ENCODE data around the gene PDZRN3. TPM values are rescaled to one million over a fixed set of nuclear protein-coding genes. Genes with fewer than 3 reads are reported as not detected.

Gene PDZRN3
- total RNA-seq, 1 experiment from 2014 or later, result not detected

DNA sequence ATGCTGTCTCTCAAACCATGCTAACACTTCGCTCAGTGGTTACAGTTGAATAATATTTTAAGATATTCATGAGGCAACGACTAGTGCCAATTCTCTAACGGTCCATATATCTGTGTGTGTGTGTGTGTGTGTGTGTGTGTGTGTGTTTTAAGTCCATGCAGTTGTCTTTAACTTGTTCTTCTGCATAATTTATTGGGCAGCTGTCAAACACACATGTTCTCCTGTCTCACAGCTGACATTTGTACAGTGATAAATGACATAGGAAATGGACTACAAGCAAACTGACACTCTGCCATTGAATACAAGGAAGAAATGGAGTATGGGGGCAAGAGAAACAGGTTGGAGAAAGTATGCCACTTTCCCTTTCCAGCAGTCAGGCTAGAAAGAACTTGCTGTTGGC is 172.0 kb downstream of the PDZRN3 start:
- CTCF ChIA-PET, result no interaction called here
- DNase-seq, result no peak
- no peak overlapping the region for H3K27ac Mint-ChIP-seq (ENCODE audit: unreplicated experiment)
- TF ChIP-seq, protein P1, sequence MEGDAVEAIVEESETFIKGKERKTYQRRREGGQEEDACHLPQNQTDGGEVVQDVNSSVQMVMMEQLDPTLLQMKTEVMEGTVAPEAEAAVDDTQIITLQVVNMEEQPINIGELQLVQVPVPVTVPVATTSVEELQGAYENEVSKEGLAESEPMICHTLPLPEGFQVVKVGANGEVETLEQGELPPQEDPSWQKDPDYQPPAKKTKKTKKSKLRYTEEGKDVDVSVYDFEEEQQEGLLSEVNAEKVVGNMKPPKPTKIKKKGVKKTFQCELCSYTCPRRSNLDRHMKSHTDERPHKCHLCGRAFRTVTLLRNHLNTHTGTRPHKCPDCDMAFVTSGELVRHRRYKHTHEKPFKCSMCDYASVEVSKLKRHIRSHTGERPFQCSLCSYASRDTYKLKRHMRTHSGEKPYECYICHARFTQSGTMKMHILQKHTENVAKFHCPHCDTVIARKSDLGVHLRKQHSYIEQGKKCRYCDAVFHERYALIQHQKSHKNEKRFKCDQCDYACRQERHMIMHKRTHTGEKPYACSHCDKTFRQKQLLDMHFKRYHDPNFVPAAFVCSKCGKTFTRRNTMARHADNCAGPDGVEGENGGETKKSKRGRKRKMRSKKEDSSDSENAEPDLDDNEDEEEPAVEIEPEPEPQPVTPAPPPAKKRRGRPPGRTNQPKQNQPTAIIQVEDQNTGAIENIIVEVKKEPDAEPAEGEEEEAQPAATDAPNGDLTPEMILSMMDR (IDR thresholded peaks at IDR 0.05; ENCODE audit: unreplicated experiment), result no peak
- H3K36me3 Mint-ChIP-seq (ENCODE audit: insufficient read depth, unreplicated experiment), result no peaks in the 10 kb centered on the region
- intact Hi-C loops (cut with micrococcal nuclease; ENCODE audit: unreplicated experiment), result no loop called here
- H3K9me3 Mint-ChIP-seq (ENCODE audit: low read depth, unreplicated experiment), result no peaks in the 10 kb centered on the region
- no peaks in the 10 kb centered on the region for H3K27me3 Mint-ChIP-seq (ENCODE audit: unreplicated experiment)
- no peak overlapping the region for H3K4me3 Mint-ChIP-seq (ENCODE audit: low read depth, unreplicated experiment)
- BruUV-seq (replicated peaks), result no TSS peak
- H3K4me1 Mint-ChIP-seq (ENCODE audit: low read depth, unreplicated experiment), result no peaks in the 10 kb centered on the region

DNA sequence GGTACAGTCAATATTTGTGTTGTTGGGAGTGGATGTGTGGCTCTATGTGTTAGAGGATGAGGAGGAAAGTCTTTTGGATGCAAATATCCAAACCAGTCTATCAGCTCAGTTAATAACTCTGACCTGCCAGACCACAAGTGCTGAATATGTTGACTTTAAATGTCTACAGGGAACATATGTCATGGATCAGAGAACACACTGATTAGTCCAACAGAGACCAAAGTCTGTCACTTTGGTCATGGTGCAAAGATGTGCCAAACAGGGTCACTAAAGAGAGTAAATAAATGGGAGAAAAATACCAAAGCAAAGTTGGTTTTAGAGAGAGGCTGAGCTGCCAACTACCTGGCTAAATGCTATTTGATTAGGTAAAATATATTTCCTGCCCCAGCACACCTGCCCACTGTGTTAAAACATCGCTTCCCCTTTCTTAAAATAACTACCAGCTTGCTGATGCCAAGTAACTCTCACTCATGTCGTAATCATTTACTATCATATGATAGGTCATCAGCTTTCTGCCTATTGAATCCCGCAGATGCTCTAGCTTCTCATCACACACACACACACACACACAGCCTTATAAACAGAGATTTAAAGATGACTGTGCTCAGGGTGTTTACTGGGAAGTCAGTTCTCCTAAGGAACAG is 173.3 kb downstream of the PDZRN3 start:
- CTCF ChIA-PET, result no interaction called here
- Mint-ChIP-seq H3K9me3 (ENCODE audit: low read depth, unreplicated experiment) (no peaks in the 10 kb centered on the region), H3K36me3 (ENCODE audit: insufficient read depth, unreplicated experiment) (no peaks in the 10 kb centered on the region), H3K27me3 (ENCODE audit: unreplicated experiment) (no peaks in the 10 kb centered on the region), H3K4me1 (ENCODE audit: low read depth, unreplicated experiment) (no peaks in the 10 kb centered on the region), H3K27ac (ENCODE audit: unreplicated experiment) (no peak overlapping the region), H3K4me3 (ENCODE audit: low read depth, unreplicated experiment) (no peak overlapping the region)
- no TSS peak for BruUV-seq (replicated peaks)
- DNase-seq, result no peak
- TF ChIP-seq, protein P1 (IDR thresholded peaks at IDR 0.05; ENCODE audit: unreplicated experiment), result no peak
- intact Hi-C loops (cut with micrococcal nuclease; ENCODE audit: unreplicated experiment), result no loop called here

DNA sequence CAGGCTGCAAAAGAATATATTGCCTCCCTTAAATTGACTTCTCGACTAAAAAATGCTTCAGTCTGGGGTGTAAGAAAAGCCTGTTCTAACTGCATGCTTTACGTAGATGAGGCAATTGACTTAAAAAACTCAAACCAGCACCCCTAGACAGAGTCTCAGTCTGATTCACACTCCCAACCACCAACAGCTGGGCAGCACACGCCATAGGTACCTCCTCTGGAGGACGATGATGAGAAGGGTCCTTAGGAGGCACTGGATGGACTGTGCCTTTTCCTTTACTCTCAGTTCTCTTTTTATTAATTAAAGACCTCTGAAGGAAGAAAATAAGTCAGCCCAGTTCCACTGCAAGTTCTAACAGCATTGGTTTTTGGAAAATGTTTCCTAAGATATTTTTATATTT is 175.0 kb downstream of the PDZRN3 start:
- H3K36me3 Mint-ChIP-seq (ENCODE audit: insufficient read depth, unreplicated experiment), result no peaks in the 10 kb centered on the region
- BruUV-seq (replicated peaks), result no TSS peak
- intact Hi-C loops (cut with micrococcal nuclease; ENCODE audit: unreplicated experiment), result no loop called here
- no peak overlapping the region for H3K27ac Mint-ChIP-seq (ENCODE audit: unreplicated experiment)
- no peak overlapping the region for H3K4me3 Mint-ChIP-seq (ENCODE audit: low read depth, unreplicated experiment)
- CTCF ChIA-PET, result no interaction called here
- H3K9me3 Mint-ChIP-seq (ENCODE audit: low read depth, unreplicated experiment), result no peaks in the 10 kb centered on the region
- TF ChIP-seq, protein P1 (IDR thresholded peaks at IDR 0.05; ENCODE audit: unreplicated experiment), result no peak
- no peak for DNase-seq
- no peaks in the 10 kb centered on the region for H3K27me3 Mint-ChIP-seq (ENCODE audit: unreplicated experiment)
- no peaks in the 10 kb centered on the region for H3K4me1 Mint-ChIP-seq (ENCODE audit: low read depth, unreplicated experiment)

DNA sequence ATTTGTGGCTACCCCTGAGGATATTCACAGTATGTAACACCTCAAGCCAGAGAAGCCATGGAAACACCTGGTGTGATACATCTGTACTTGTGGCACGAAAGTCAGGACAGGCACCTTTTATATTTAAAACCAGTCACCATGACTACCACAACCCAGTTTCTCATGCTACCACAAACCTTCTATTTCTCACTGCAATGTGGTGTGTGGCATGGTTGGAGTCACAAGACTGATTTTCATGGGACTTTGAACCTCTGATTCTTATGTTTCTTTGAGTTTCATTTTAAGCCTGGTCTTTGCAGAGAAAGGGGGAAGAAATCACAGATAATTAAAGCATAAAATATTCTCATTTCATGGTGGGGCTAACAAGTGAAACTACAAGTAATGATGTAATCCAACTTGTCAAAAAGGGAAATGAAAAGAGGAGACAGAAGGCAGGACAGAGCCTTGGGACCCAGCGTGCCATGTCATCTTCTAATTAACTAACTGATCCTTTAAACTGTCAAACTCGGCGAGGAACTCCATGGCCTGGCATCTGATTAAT is 175.9 kb downstream of the PDZRN3 start:
- no peak overlapping the region for H3K27ac Mint-ChIP-seq (ENCODE audit: unreplicated experiment)
- TF ChIP-seq, protein P1 (IDR thresholded peaks at IDR 0.05; ENCODE audit: unreplicated experiment), result no peak
- H3K4me1 Mint-ChIP-seq (ENCODE audit: low read depth, unreplicated experiment), result no peaks in the 10 kb centered on the region
- H3K36me3 Mint-ChIP-seq (ENCODE audit: insufficient read depth, unreplicated experiment), result no peaks in the 10 kb centered on the region
- no TSS peak for BruUV-seq (replicated peaks)
- H3K9me3 Mint-ChIP-seq (ENCODE audit: low read depth, unreplicated experiment), result no peaks in the 10 kb centered on the region
- H3K4me3 Mint-ChIP-seq (ENCODE audit: low read depth, unreplicated experiment), result no peak overlapping the region
- no peak for DNase-seq
- CTCF ChIA-PET, result no interaction called here
- H3K27me3 Mint-ChIP-seq (ENCODE audit: unreplicated experiment), result no peaks in the 10 kb centered on the region
- intact Hi-C loops (cut with micrococcal nuclease; ENCODE audit: unreplicated experiment), result no loop called here
